ENCODE data around the gene RIC8B.

RIC8B gene

DNA sequence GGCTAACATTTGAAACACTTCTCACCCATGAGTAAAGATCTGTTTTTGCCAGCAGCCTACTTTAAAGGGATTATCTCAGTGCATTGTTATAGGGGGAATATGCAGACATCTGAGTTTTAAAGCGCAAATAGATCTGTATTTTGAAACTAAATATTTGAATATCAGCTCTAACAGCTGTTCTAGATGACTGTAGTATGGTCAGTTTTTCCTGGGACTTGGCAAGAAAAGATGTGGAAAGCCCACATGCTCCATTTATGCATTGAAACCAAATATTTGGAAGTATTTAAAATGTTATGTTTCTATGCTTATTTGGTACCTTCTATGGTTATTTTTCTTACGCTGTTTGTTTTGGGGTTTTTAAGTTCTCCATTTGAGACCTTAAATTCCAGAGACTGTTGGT, 41.7 kb downstream of the RIC8B start:
- Histone ChIP-seq H3K4me1 (ENCODE audit: low read length) (no peaks in the 10 kb centered on the region), H4K20me1 (ENCODE audit: insufficient read depth, low read length) (no peaks in the 10 kb centered on the region), H3K4me2 (ENCODE audit: low read length) (no peak overlapping the region), H3K27ac (ENCODE audit: low read length) (no peak overlapping the region), H3K4me3 (ENCODE audit: low read length) (no peak overlapping the region), H2AFZ (ENCODE audit: low read depth, low read length) (no peak overlapping the region), H3K9me3 (ENCODE audit: insufficient read depth, low read length) (no peaks in the 10 kb centered on the region), H3K36me3 (replicated peaks; ENCODE audit: low read depth, low read length) (peaks cover 12% of the 10 kb centered on the region), H3K27me3 (ENCODE audit: low read depth, low read length) (no peaks in the 10 kb centered on the region), H3K79me2 (ENCODE audit: low read length) (no peaks in the 10 kb centered on the region), H3K9ac (ENCODE audit: low read length) (no peak overlapping the region)
- TF ChIP-seq, protein P1, sequence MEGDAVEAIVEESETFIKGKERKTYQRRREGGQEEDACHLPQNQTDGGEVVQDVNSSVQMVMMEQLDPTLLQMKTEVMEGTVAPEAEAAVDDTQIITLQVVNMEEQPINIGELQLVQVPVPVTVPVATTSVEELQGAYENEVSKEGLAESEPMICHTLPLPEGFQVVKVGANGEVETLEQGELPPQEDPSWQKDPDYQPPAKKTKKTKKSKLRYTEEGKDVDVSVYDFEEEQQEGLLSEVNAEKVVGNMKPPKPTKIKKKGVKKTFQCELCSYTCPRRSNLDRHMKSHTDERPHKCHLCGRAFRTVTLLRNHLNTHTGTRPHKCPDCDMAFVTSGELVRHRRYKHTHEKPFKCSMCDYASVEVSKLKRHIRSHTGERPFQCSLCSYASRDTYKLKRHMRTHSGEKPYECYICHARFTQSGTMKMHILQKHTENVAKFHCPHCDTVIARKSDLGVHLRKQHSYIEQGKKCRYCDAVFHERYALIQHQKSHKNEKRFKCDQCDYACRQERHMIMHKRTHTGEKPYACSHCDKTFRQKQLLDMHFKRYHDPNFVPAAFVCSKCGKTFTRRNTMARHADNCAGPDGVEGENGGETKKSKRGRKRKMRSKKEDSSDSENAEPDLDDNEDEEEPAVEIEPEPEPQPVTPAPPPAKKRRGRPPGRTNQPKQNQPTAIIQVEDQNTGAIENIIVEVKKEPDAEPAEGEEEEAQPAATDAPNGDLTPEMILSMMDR (IDR thresholded peaks at IDR 0.05; ENCODE audit: low read depth, low read length) = no peak
- TF ChIP-seq EZH2phosphoT487 (IDR thresholded peaks at IDR 0.05; ENCODE audit: low read depth) = no peak

DNA sequence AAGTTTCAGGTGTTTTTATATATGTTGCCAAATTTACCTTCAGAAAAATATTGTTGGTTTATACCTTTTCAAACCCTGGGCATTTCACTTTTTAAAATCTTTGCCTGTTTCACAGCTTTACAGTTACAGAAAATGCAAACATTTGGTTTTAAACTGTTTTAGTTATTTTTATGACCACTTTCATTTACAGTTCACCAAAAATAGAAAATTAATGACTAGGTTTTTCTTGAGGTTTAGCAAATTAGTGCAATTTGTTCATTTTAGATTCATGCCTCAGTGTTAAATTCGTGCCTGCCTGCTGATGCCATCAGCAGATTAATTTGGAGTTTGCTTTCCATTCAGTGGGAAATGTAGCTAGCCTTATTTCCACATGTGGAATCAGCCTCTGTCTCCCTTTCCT, 45.5 kb downstream of the RIC8B start:
- Histone ChIP-seq H3K4me3 (ENCODE audit: low read length) (no peak overlapping the region), H3K27ac (ENCODE audit: low read length) (no peak overlapping the region), H3K4me1 (ENCODE audit: low read length) (no peaks in the 10 kb centered on the region), H2AFZ (ENCODE audit: low read depth, low read length) (no peak overlapping the region), H3K36me3 (replicated peaks; ENCODE audit: low read depth, low read length) (peaks cover 14% of the 10 kb centered on the region), H4K20me1 (ENCODE audit: insufficient read depth, low read length) (no peaks in the 10 kb centered on the region), H3K9me3 (ENCODE audit: insufficient read depth, low read length) (no peaks in the 10 kb centered on the region), H3K4me2 (ENCODE audit: low read length) (no peak overlapping the region), H3K79me2 (ENCODE audit: low read length) (no peaks in the 10 kb centered on the region), H3K9ac (ENCODE audit: low read length) (no peak overlapping the region), H3K27me3 (ENCODE audit: low read depth, low read length) (no peaks in the 10 kb centered on the region)
- TF ChIP-seq EZH2phosphoT487 (IDR thresholded peaks at IDR 0.05; ENCODE audit: low read depth) = no peak
- TF ChIP-seq, protein P1 (IDR thresholded peaks at IDR 0.05; ENCODE audit: low read depth, low read length) = no peak

GRCh38 chr12:106831699-106832098, 57.2 kb downstream of the RIC8B start:
- H2AFZ ChIP-seq (ENCODE audit: low read depth, low read length) = no peak overlapping the region
- H3K27me3 ChIP-seq (ENCODE audit: low read depth, low read length) = no peaks in the 10 kb centered on the region
- TF ChIP-seq, protein P1 (IDR thresholded peaks at IDR 0.05; ENCODE audit: low read depth, low read length) = no peak
- no peak for TF ChIP-seq EZH2phosphoT487 (IDR thresholded peaks at IDR 0.05; ENCODE audit: low read depth)
- H3K9ac ChIP-seq (ENCODE audit: low read length) = no peak overlapping the region
- no peak overlapping the region for H3K27ac ChIP-seq (ENCODE audit: low read length)
- no peaks in the 10 kb centered on the region for H3K9me3 ChIP-seq (ENCODE audit: insufficient read depth, low read length)
- no peak overlapping the region for H3K4me3 ChIP-seq (ENCODE audit: low read length)
- no peaks in the 10 kb centered on the region for H4K20me1 ChIP-seq (ENCODE audit: insufficient read depth, low read length)
- H3K36me3 ChIP-seq (replicated peaks; ENCODE audit: low read depth, low read length) = no peaks in the 10 kb centered on the region
- no peaks in the 10 kb centered on the region for H3K79me2 ChIP-seq (ENCODE audit: low read length)
- H3K4me2 ChIP-seq (ENCODE audit: low read length) = no peak overlapping the region
- H3K4me1 ChIP-seq (ENCODE audit: low read length) = peaks cover 4% of the 10 kb centered on the region; the same call in 1 of the 2 replicates

DNA sequence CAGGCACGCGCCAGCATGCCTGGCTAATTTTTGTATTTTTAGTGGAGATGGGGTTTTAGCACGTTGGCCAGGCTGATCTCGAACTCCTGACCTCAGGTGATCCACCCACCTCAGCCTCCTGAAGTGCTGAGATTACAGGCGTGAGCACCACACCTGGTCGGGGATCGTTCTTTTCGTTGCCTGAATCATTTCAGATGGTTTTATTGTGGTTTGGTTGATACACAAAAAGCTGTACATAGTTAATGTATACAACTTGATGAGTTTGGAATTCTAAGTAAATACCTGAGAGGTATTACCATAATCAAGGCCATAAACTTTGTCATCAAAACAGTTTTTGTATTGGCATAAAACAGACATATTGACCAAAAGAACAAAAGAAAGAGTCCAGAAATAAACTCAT, 63.3 kb downstream of the RIC8B start:
- Histone ChIP-seq H3K4me3 (ENCODE audit: low read length) (no peak overlapping the region), H3K27me3 (ENCODE audit: low read depth, low read length) (no peaks in the 10 kb centered on the region), H2AFZ (ENCODE audit: low read depth, low read length) (no peak overlapping the region), H3K36me3 (replicated peaks; ENCODE audit: low read depth, low read length) (no peaks in the 10 kb centered on the region), H3K27ac (ENCODE audit: low read length) (no peak overlapping the region), H3K79me2 (ENCODE audit: low read length) (no peaks in the 10 kb centered on the region), H4K20me1 (ENCODE audit: insufficient read depth, low read length) (no peaks in the 10 kb centered on the region), H3K9me3 (ENCODE audit: insufficient read depth, low read length) (no peaks in the 10 kb centered on the region), H3K4me1 (ENCODE audit: low read length) (no peaks in the 10 kb centered on the region), H3K9ac (ENCODE audit: low read length) (no peak overlapping the region), H3K4me2 (ENCODE audit: low read length) (no peak overlapping the region)
- no peak for TF ChIP-seq EZH2phosphoT487 (IDR thresholded peaks at IDR 0.05; ENCODE audit: low read depth)
- TF ChIP-seq, protein P1 (IDR thresholded peaks at IDR 0.05; ENCODE audit: low read depth, low read length) = no peak
